ENCODE data around the gene PTPRR.

- TF ChIP-seq, protein P1, sequence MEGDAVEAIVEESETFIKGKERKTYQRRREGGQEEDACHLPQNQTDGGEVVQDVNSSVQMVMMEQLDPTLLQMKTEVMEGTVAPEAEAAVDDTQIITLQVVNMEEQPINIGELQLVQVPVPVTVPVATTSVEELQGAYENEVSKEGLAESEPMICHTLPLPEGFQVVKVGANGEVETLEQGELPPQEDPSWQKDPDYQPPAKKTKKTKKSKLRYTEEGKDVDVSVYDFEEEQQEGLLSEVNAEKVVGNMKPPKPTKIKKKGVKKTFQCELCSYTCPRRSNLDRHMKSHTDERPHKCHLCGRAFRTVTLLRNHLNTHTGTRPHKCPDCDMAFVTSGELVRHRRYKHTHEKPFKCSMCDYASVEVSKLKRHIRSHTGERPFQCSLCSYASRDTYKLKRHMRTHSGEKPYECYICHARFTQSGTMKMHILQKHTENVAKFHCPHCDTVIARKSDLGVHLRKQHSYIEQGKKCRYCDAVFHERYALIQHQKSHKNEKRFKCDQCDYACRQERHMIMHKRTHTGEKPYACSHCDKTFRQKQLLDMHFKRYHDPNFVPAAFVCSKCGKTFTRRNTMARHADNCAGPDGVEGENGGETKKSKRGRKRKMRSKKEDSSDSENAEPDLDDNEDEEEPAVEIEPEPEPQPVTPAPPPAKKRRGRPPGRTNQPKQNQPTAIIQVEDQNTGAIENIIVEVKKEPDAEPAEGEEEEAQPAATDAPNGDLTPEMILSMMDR (conservative IDR thresholded peaks at IDR 0.05; ENCODE audit: low read length), result no peak
- TF ChIP-seq EZH2phosphoT487 (IDR thresholded peaks at IDR 0.05; ENCODE audit: borderline replicate concordance, low read depth, low read length), result no peak
Observed at GRCh38 chr12:70671698-70672097, 248.8 kb downstream of the PTPRR start.
